ENCODE results near the gene DIP2C.

DNA sequence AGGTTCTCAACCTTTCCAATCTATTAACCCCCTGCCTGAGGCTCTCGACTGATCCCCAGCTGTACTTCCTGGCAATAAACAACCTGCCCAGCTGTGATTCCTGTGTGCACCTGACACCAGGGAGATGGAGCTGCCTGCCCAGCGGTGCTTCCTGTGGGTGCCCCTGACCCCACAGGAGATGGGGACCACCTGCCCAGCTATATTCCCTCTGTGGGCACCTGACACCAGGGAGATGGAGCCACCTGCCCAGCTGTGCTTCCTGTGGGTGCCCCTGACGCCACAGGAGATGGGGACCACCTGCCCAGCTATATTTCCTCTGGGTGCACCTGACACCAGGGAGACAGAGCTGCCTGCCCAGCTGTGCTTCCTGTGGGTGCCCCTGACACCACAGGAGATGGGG lies 184.0 kb downstream of the DIP2C start:
- TF ChIP-seq, protein P1, sequence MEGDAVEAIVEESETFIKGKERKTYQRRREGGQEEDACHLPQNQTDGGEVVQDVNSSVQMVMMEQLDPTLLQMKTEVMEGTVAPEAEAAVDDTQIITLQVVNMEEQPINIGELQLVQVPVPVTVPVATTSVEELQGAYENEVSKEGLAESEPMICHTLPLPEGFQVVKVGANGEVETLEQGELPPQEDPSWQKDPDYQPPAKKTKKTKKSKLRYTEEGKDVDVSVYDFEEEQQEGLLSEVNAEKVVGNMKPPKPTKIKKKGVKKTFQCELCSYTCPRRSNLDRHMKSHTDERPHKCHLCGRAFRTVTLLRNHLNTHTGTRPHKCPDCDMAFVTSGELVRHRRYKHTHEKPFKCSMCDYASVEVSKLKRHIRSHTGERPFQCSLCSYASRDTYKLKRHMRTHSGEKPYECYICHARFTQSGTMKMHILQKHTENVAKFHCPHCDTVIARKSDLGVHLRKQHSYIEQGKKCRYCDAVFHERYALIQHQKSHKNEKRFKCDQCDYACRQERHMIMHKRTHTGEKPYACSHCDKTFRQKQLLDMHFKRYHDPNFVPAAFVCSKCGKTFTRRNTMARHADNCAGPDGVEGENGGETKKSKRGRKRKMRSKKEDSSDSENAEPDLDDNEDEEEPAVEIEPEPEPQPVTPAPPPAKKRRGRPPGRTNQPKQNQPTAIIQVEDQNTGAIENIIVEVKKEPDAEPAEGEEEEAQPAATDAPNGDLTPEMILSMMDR (IDR thresholded peaks at IDR 0.05), result no peak
- TF ChIP-seq POLR2A (IDR thresholded peaks at IDR 0.05), result no peak
